Endothelial cell of umbilical vein (primary cell): Measurements from ENCODE around the gene NAV2. TPM values are rescaled to one million over a fixed set of nuclear protein-coding genes. Genes with fewer than 3 reads are reported as not detected.

Source experiments
- BruUV-seq: library from RNA; stranded (reverse); fragments of 400-500 nt; replicated peaks from 2 replicates; lab custom pipeline; 2021; lab: Mats Ljungman, UMichigan
- CTCF ChIA-PET: fragments of 300-600, 350-600 bp; sonication (Branson Sonifier 250); formaldehyde crosslinking; loops from one replicate; lab custom pipeline; 2021; ENCODE audit warnings: antibody characterized with exemption, inconsistent platforms; lab: Charles Lee
- POLR2A ChIA-PET: fragments of 300-600, 350-600 bp; sonication (Branson Sonifier 250); formaldehyde crosslinking; loops from one replicate; lab custom pipeline; 2021; ENCODE audit warnings: antibody characterized with exemption, inconsistent platforms; lab: Charles Lee
- DNase-seq: peaks from one replicate; pipeline ENCODE4 v3.0.0-alpha.2; 2011; ENCODE audit warnings: low read depth, low spot score
- FAIRE-seq: peaks from 2 replicates; lab custom pipeline; 2011; peaks lifted over from hg19 to GRCh38; lab: Jason Lieb, UNC
- H2AFZ ChIP-seq: 2 replicates; pipeline ENCODE4 v1.6.0; 2012; ENCODE audit warnings: low read depth, low read length, control low read depth, inconsistent platforms
- H3K27ac ChIP-seq: 2 replicates; pipeline ENCODE4 v1.5.1; 2011; ENCODE audit warnings: low read depth, mild to moderate bottlenecking, control low read depth, low read length, moderate library complexity; ENCODE audit not compliant: insufficient read depth
- H3K27me3 ChIP-seq, 2 experiments: 2 replicates each; pipeline versions ENCODE4 v1.6.0 to v1.6.1; 2011; ENCODE audit warnings: low read length in 2 of 2, mixed read lengths in 1 of 2; ENCODE audit not compliant: control insufficient read depth in 2 of 2, insufficient read depth in 2 of 2
- H3K36me3 ChIP-seq, 2 experiments: 2 replicates in 1 of 2; 3 replicates in 1 of 2; pipeline ENCODE4 v1.5.1; 2011; ENCODE audit warnings: low read length in 2 of 2, mild to moderate bottlenecking in 1 of 2, moderate library complexity in 1 of 2; ENCODE audit not compliant: control insufficient read depth in 2 of 2, insufficient read depth in 2 of 2; ENCODE audit errors: extremely low read depth in 1 of 2
- H3K4me1 ChIP-seq: 3 replicates; pipeline ENCODE4 v1.5.1; 2011; ENCODE audit warnings: mild to moderate bottlenecking, low read length; ENCODE audit not compliant: control insufficient read depth, insufficient read depth; ENCODE audit errors: extremely low read depth
- H3K4me2 ChIP-seq: 2 replicates; pipeline ENCODE4 v1.6.1; 2011; ENCODE audit warnings: low read length, control low read depth, mixed read lengths; ENCODE audit not compliant: insufficient read depth
- H3K4me3 ChIP-seq, 3 experiments: fragments of 200-600 bp in 1 of 3; sonication (generic), shearing (Covaris generic) in 1 of 3; replicated peaks in 1 of 3; 2 replicates each; pipeline ENCODE4 v1.5.1; 2011 to 2016; ENCODE audit warnings: control low read depth in 3 of 3, low read length in 3 of 3, mild to moderate bottlenecking in 2 of 3, inconsistent platforms in 1 of 3, low read depth in 1 of 3, moderate library complexity in 1 of 3; ENCODE audit not compliant: insufficient read depth in 1 of 3
- H3K79me2 ChIP-seq: 2 replicates; pipeline ENCODE4 v1.6.0; 2012; ENCODE audit warnings: low read length, inconsistent platforms; ENCODE audit not compliant: control insufficient read depth, insufficient read depth
- H3K9ac ChIP-seq: replicated peaks from 2 replicates; pipeline ENCODE3; 2011; ENCODE audit warnings: low read length, control low read depth; ENCODE audit not compliant: insufficient read depth; ENCODE audit errors: extremely low read depth
- H3K9me1 ChIP-seq: replicated peaks from 3 replicates; pipeline ENCODE4 v1.6.0; 2011; ENCODE audit warnings: mild to moderate bottlenecking, low read length; ENCODE audit not compliant: control insufficient read depth, insufficient read depth; ENCODE audit errors: extremely low read depth
- H3K9me3 ChIP-seq: replicated peaks from 2 replicates; pipeline ENCODE4 v1.5.1; 2012; ENCODE audit warnings: low read length, inconsistent platforms; ENCODE audit not compliant: control insufficient read depth, insufficient read depth
- H4K20me1 ChIP-seq: replicated peaks from 2 replicates; pipeline ENCODE3; 2011; ENCODE audit warnings: mild to moderate bottlenecking, low read length; ENCODE audit not compliant: control insufficient read depth, insufficient read depth; ENCODE audit errors: extremely low read depth
- CTCF ChIP-seq, 2 donors: IDR thresholded peaks; 1 replicate in 1 of 2; 2 replicates in 1 of 2; pipeline ENCODE4 v1.5.1; 2011; ENCODE audit warnings: low read length in 2 of 2, mild to moderate bottlenecking in 2 of 2, moderate library complexity in 2 of 2, control low read depth in 1 of 2, inconsistent platforms in 1 of 2, low read depth in 1 of 2; ENCODE audit not compliant: insufficient read depth in 1 of 2; ENCODE audit errors: extremely low read depth in 1 of 2
- EZH2 ChIP-seq: IDR thresholded peaks from 2 replicates; pipeline ENCODE4 v1.6.1; 2012; ENCODE audit warnings: borderline replicate concordance, low read depth, mild to moderate bottlenecking, moderate library complexity, low read length, inconsistent platforms; ENCODE audit not compliant: severe bottlenecking
- FOS ChIP-seq: IDR thresholded peaks from 2 replicates; pipeline ENCODE4 v1.6.1; 2011; ENCODE audit warnings: mild to moderate bottlenecking, low read length, moderate library complexity, borderline replicate concordance; ENCODE audit not compliant: insufficient read depth
- GATA2 ChIP-seq: IDR thresholded peaks from 2 replicates; pipeline ENCODE4 v1.7.0; 2011; ENCODE audit warnings: low read depth, mild to moderate bottlenecking, moderate library complexity, mixed read lengths, low read length; ENCODE audit not compliant: insufficient read length, insufficient read depth
- JUN ChIP-seq: IDR thresholded peaks from 2 replicates; pipeline ENCODE4 v1.6.1; 2011; ENCODE audit warnings: borderline replicate concordance, low read depth; ENCODE audit not compliant: insufficient read length, insufficient read depth
- MAX ChIP-seq: IDR thresholded peaks from 2 replicates; pipeline ENCODE4 v1.6.1; 2011; ENCODE audit not compliant: insufficient read depth, insufficient read length
- MYC ChIP-seq: IDR thresholded peaks from one replicate; pipeline ENCODE4 v1.6.1; 2011; ENCODE audit warnings: mild to moderate bottlenecking, low read depth, low read length
- POLR2A ChIP-seq: IDR thresholded peaks from 2 replicates; pipeline ENCODE4 v1.6.1; 2012; ENCODE audit warnings: low read depth, mild to moderate bottlenecking, control low read depth, low read length
- POLR2AphosphoS5 ChIP-seq: IDR thresholded peaks from 2 replicates; pipeline ENCODE4 v1.6.1; 2012; ENCODE audit warnings: low read depth, mild to moderate bottlenecking, control low read depth, low read length, moderate library complexity; ENCODE audit not compliant: insufficient read depth
- dilution Hi-C: fragments of 300-500 bp; cut with MboI; formaldehyde crosslinking; loops from one replicate; pipeline ENCODE4 v1.15.0; 2019; ENCODE audit warnings: low sequenced_read_pairs; ENCODE audit not compliant: extremely low pct_ligation_motif_present
- intact Hi-C: fragments of 100-400 bp; cut with micrococcal nuclease; formaldehyde crosslinking; loops from one replicate; pipeline ENCODE4 v1.10.0; 2022
- polyA plus RNA-seq, 4 experiments: library from polyadenylated mRNA; depleted of rRNA in 3 of 4; stranded (reverse) in 3 of 4; unstranded in 1 of 4; fragments of >200 nt; gene quantifications; 2 replicates each; pipeline versions ENCODE4 v1.2.1 to v1.2.3, GENCODE V29; 2011 to 2012; ENCODE audit warnings: missing spikeins in 1 of 4
- total RNA-seq: library from RNA; stranded (reverse); gene quantifications from 2 replicates; pipeline ENCODE4 v1.2.3, GENCODE V29; 2021

NAV2 gene
- total and polyA plus RNA-seq, 2 donors (not counting 3 experiments of a cell fraction or from before 2014, with no cell fraction given): 10.9 to 68.0 TPM

GRCh38 chr11:19714022-19714386 lies 1.4 kb downstream of the NAV2 start:
- peak overlapping the region; percentile 79 for H3K9ac ChIP-seq
- H3K36me3 ChIP-seq: no peaks in the 10 kb centered on the region
- peak overlapping the region; percentile 93 for H3K27ac ChIP-seq
- DNase-seq (peak; percentile 46), FAIRE-seq (peak; percentile 15)
- H3K9me1 ChIP-seq: no peaks in the 10 kb centered on the region
- TF ChIP-seq GATA2 (no peak), POLR2A (peak; percentile 65)
- dilution Hi-C loops (no loop called here), intact Hi-C loops (loop anchor here (1.0 to 10.0 kb wide), 2 partner anchors 344 to 1319 kb away; partner anchors contain the start of gene LDHA)
- H4K20me1 ChIP-seq: no peaks in the 10 kb centered on the region
- H3K9me3 ChIP-seq: no peaks in the 10 kb centered on the region
- TSS peak; percentile 10 for BruUV-seq
- POLR2A ChIA-PET: interaction anchor here (0.6 to 1.1 kb wide), 3 partner anchors 10 to 141 kb away, joined by 5 to 6 read pairs (median 5); no protein-coding TSS in a partner anchor
- no peaks in the 10 kb centered on the region for H3K27me3 ChIP-seq
- peaks cover 40% of the 10 kb centered on the region for H3K4me1 ChIP-seq
- peaks cover 59% of the 10 kb centered on the region for H3K79me2 ChIP-seq
- H3K4me3 ChIP-seq: peak overlapping the region; percentile 56 to 86 (median 84)
- peak overlapping the region; percentile 71 for H3K4me2 ChIP-seq
- peak overlapping the region; percentile 73 for H2AFZ ChIP-seq
- CTCF ChIA-PET: interaction anchor here (0.6 to 3.3 kb wide), 13 partner anchors 9 to 189 kb away, joined by 3 to 34 read pairs (median 10); no protein-coding TSS in a partner anchor

- peak overlapping the region; percentile 73 for H2AFZ ChIP-seq
- H3K27me3 ChIP-seq: no peaks in the 10 kb centered on the region
- FAIRE-seq: peak; percentile 76
These were observed 2.0 kb downstream of the NAV2 start for GRCh38 chr11:19714387-19715363.

More at GRCh38 chr11:19714387-19715363, 2.0 kb downstream of the NAV2 start:
- Histone ChIP-seq H3K9me1 (no peaks in the 10 kb centered on the region), H3K9me3 (no peaks in the 10 kb centered on the region), H3K9ac (peak overlapping the region; percentile 79), H3K27ac (peak overlapping the region; percentile 93), H3K4me1 (peaks cover 40% of the 10 kb centered on the region), H3K36me3 (no peaks in the 10 kb centered on the region), H3K79me2 (peaks cover 66% of the 10 kb centered on the region), H3K4me2 (peak overlapping the region; percentile 71), H3K4me3 (peak overlapping the region; percentile 56 to 86 (median 84)), H4K20me1 (no peaks in the 10 kb centered on the region)
- CTCF ChIA-PET: interaction anchor here (0.6 to 3.3 kb wide), 16 partner anchors 9 to 188 kb away, joined by 3 to 34 read pairs (median 4); no protein-coding TSS in a partner anchor
- no peak for TF ChIP-seq CTCF (IDR thresholded peaks at IDR 0.05; ENCODE audit: extremely low read depth in 1 of 2, insufficient read depth in 1 of 2, low read depth in 1 of 2, low read length in 2 of 2)
- no peak for TF ChIP-seq MYC
- no peak for TF ChIP-seq JUN
- no peak for TF ChIP-seq MAX
- peak; percentile 17 for TF ChIP-seq GATA2
- peak; percentile 70 for TF ChIP-seq POLR2AphosphoS5
- TF ChIP-seq EZH2: no peak
- TF ChIP-seq POLR2A: peak; percentile 66
- TF ChIP-seq FOS: no peak
- DNase-seq: peak; percentile 61
- BruUV-seq: TSS peak; percentile 9
- intact Hi-C loops: loop anchor here (1.0 to 10.0 kb wide), 3 partner anchors 28 to 1320 kb away; partner anchors contain the start of gene LDHA
- dilution Hi-C loops: no loop called here
- POLR2A ChIA-PET: interaction anchor here (0.6 to 1.1 kb wide), 3 partner anchors 9 to 141 kb away, joined by 5 to 6 read pairs (median 5); no protein-coding TSS in a partner anchor
